Lower lobe of right lung (tissue), 2 donors: ENCODE measurements around the gene RIMS1. TPM values are rescaled to one million over a fixed set of nuclear protein-coding genes. Genes with fewer than 3 reads are reported as not detected.

ENCODE experiments used
- ATAC-seq, 2 donors: fragments of 200-7000 bp; cut with Tn5 transposase; one replicate each; pipeline ENCODE4 v1.9.1; 2020 to 2022; ENCODE audit warnings: mild to moderate bottlenecking in 2 of 2, moderate library complexity in 2 of 2
- DNase-seq: peaks from one replicate; pipeline ENCODE4 v3.0.0-alpha.2; 2020
- H3K27ac ChIP-seq: fragments of 200-600 bp; one replicate; pipeline ENCODE4 v1.8.0; 2022
- H3K27me3 ChIP-seq: fragments of 200-600 bp; one replicate; pipeline ENCODE4 v1.8.0; 2022; ENCODE audit warnings: low read depth
- H3K36me3 ChIP-seq: fragments of 200-600 bp; one replicate; pipeline ENCODE4 v1.8.0; 2022; ENCODE audit warnings: mild to moderate bottlenecking
- H3K4me1 ChIP-seq: fragments of 200-600 bp; one replicate; pipeline ENCODE4 v1.8.0; 2022
- H3K4me3 ChIP-seq: fragments of 200-600 bp; one replicate; pipeline ENCODE4 v1.8.0; 2022; ENCODE audit warnings: mild to moderate bottlenecking
- H3K9me3 ChIP-seq: fragments of 200-600 bp; one replicate; pipeline ENCODE4 v1.8.0; 2022
- intact Hi-C: fragments of 100-400 bp; cut with DNase I; formaldehyde crosslinking; loops from one replicate; pipeline ENCODE4 v1.11.0; 2022
- total RNA-seq: library from RNA; stranded (reverse); fragmentation: NEBNext Ultra II Directional; extraction: Animal tissue kit (Norgen Biotek cat#: 25700); gene quantifications from one replicate; pipeline ENCODE4 v1.2.1, GENCODE V29; 2021
- TF ChIP-seq, protein P1 (sequence below): fragments of 200-600 bp; IDR thresholded peaks from one replicate; pipeline ENCODE4 v1.8.0; 2022; ENCODE audit warnings: antibody characterized with exemption, mild to moderate bottlenecking
- donor health status: DM: no; HTN: yes; CAD: no; lungs with severe emphysema.

RIMS1 gene
- total RNA-seq, 1 donor from 2014 or later: 3.8 TPM

- ATAC-seq: no peak
- TF ChIP-seq, protein P1, sequence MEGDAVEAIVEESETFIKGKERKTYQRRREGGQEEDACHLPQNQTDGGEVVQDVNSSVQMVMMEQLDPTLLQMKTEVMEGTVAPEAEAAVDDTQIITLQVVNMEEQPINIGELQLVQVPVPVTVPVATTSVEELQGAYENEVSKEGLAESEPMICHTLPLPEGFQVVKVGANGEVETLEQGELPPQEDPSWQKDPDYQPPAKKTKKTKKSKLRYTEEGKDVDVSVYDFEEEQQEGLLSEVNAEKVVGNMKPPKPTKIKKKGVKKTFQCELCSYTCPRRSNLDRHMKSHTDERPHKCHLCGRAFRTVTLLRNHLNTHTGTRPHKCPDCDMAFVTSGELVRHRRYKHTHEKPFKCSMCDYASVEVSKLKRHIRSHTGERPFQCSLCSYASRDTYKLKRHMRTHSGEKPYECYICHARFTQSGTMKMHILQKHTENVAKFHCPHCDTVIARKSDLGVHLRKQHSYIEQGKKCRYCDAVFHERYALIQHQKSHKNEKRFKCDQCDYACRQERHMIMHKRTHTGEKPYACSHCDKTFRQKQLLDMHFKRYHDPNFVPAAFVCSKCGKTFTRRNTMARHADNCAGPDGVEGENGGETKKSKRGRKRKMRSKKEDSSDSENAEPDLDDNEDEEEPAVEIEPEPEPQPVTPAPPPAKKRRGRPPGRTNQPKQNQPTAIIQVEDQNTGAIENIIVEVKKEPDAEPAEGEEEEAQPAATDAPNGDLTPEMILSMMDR: no peak
- no peak overlapping the region for H3K4me3 ChIP-seq
- intact Hi-C loops: no loop called here
- no peaks in the 10 kb centered on the region for H3K27me3 ChIP-seq
- no peaks in the 10 kb centered on the region for H3K4me1 ChIP-seq
- no peak overlapping the region for H3K27ac ChIP-seq
- H3K9me3 ChIP-seq: no peaks in the 10 kb centered on the region
- DNase-seq: no peak
- H3K36me3 ChIP-seq: no peaks in the 10 kb centered on the region
Measured at GRCh38 chr6:72238021-72238420, 351.7 kb downstream of the RIMS1 start.

- H3K36me3 ChIP-seq: no peaks in the 10 kb centered on the region
- TF ChIP-seq, protein P1: no peak
- H3K9me3 ChIP-seq: no peaks in the 10 kb centered on the region
- no peaks in the 10 kb centered on the region for H3K4me1 ChIP-seq
- no peak for DNase-seq
- no peaks in the 10 kb centered on the region for H3K27me3 ChIP-seq
- intact Hi-C loops: no loop called here
- H3K27ac ChIP-seq: no peak overlapping the region
- H3K4me3 ChIP-seq: no peak overlapping the region
- ATAC-seq: no peak
Measured at GRCh38 chr6:72238900-72239299, 352.6 kb downstream of the RIMS1 start.

GRCh38 chr6:72245565-72245964 is 359.2 kb downstream of the RIMS1 start:
- Histone ChIP-seq H3K4me1 (no peaks in the 10 kb centered on the region), H3K9me3 (no peaks in the 10 kb centered on the region), H3K27me3 (no peaks in the 10 kb centered on the region), H3K4me3 (no peak overlapping the region), H3K27ac (no peak overlapping the region), H3K36me3 (no peaks in the 10 kb centered on the region)
- DNase-seq: no peak
- ATAC-seq: no peak
- TF ChIP-seq, protein P1: no peak
- intact Hi-C loops: no loop called here

GRCh38 chr6:72246926-72247325 is 360.6 kb downstream of the RIMS1 start:
- DNase-seq: no peak

DNA sequence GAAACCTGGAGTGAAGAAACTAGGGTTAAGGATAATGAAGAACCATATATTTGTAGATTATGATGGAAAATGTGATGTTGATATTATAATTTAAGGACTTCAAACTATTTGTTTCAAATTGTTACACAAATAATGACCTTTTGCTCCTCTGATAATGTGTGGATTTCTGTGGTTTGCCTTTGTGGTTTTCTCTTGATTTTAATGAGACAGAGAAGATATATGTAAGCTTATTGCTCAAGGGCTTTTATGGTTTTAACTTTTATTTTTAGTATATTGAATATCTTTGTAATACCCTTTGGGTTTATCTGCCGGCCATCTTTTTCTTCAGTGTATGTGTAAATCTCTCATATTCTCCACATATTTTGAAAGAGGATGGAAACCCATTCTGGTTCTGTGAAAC is 362.3 kb downstream of the RIMS1 start:
- TF ChIP-seq, protein P1: no peak
- Histone ChIP-seq H3K9me3 (no peaks in the 10 kb centered on the region), H3K4me3 (no peak overlapping the region), H3K4me1 (no peaks in the 10 kb centered on the region), H3K36me3 (no peaks in the 10 kb centered on the region), H3K27me3 (no peaks in the 10 kb centered on the region), H3K27ac (no peak overlapping the region)
- intact Hi-C loops: no loop called here
- ATAC-seq: no peak
- DNase-seq: no peak

More at GRCh38 chr6:72246926-72247325, 360.6 kb downstream of the RIMS1 start:
- no peak overlapping the region for H3K4me3 ChIP-seq
- ATAC-seq: no peak
- intact Hi-C loops: no loop called here
- H3K27me3 ChIP-seq: no peaks in the 10 kb centered on the region
- no peak overlapping the region for H3K27ac ChIP-seq
- TF ChIP-seq, protein P1: no peak
- H3K36me3 ChIP-seq: no peaks in the 10 kb centered on the region
- no peaks in the 10 kb centered on the region for H3K4me1 ChIP-seq
- H3K9me3 ChIP-seq: no peaks in the 10 kb centered on the region

DNA sequence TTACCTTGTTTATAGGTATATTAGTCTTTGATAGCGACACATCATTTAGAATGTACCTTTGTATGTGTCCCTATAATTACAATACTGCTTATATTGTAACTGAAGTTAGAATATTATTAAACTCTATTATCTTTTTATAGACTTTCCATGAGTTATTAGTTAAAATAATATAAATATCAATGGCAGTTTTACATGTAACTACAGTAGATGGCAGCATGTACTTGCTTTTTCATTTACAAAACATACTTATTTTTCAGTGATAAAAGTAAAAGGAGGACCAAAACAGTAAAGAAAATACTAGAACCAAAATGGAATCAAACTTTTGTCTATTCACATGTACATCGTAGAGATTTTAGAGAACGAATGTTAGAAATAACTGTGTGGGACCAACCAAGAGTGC is 364.3 kb downstream of the RIMS1 start:
- TF ChIP-seq, protein P1: no peak
- no peaks in the 10 kb centered on the region for H3K4me1 ChIP-seq
- ATAC-seq (no peak), DNase-seq (no peak)
- no peaks in the 10 kb centered on the region for H3K27me3 ChIP-seq
- intact Hi-C loops: no loop called here
- no peak overlapping the region for H3K27ac ChIP-seq
- no peaks in the 10 kb centered on the region for H3K36me3 ChIP-seq
- no peaks in the 10 kb centered on the region for H3K9me3 ChIP-seq
- H3K4me3 ChIP-seq: no peak overlapping the region
